Activated CD8-positive, alpha-beta T cell treated with anti-CD3 and anti-CD28 coated beads for 36 hours (primary cell): ENCODE data around the gene CST2. TPM values are rescaled to one million over a fixed set of nuclear protein-coding genes. Genes with fewer than 3 reads are reported as not detected.
"Not testable (repeated sequence)": the region's sequence is repeated elsewhere in the genome, so short reads cannot be mapped to it uniquely, and the experiment has no call there.

Experiments
- ATAC-seq: fragments of 200-7000 bp; cut with Tn5 transposase; one replicate; pipeline ENCODE4 v1.10.0; 2021; ENCODE audit warnings: mild to moderate bottlenecking, moderate library complexity
- CTCF ChIA-PET: fragments of 350-600 bp; sonication (Branson Sonifier 250); formaldehyde crosslinking; loops from one replicate; lab custom pipeline; 2021; ENCODE audit warnings: antibody characterized with exemption; lab: Charles Lee
- POLR2A ChIA-PET: fragments of 350-600 bp; sonication (Branson Sonifier 250); formaldehyde crosslinking; loops from one replicate; lab custom pipeline; 2021; ENCODE audit warnings: antibody characterized with exemption; lab: Charles Lee
- DNase-seq: peaks from one replicate; pipeline ENCODE4 v3.0.0-alpha.2; 2020
- H3K27ac Mint-ChIP-seq: one replicate; pipeline ENCODE4 v1.8.0; 2021; ENCODE audit warnings: mild to moderate bottlenecking, mixed read lengths
- H3K27me3 Mint-ChIP-seq: one replicate; pipeline ENCODE4 v1.8.0; 2021; ENCODE audit warnings: mixed read lengths
- H3K36me3 Mint-ChIP-seq: one replicate; pipeline ENCODE4 v1.8.0; 2021; ENCODE audit warnings: low read depth, mixed read lengths
- H3K4me1 Mint-ChIP-seq: one replicate; pipeline ENCODE4 v1.8.0; 2021; ENCODE audit warnings: low read depth, mixed read lengths
- H3K4me3 Mint-ChIP-seq: one replicate; pipeline ENCODE4 v1.8.0; 2021; ENCODE audit warnings: mild to moderate bottlenecking, moderate library complexity, mixed read lengths
- H3K9me3 Mint-ChIP-seq: one replicate; pipeline ENCODE4 v1.8.0; 2021; ENCODE audit warnings: mixed read lengths
- CTCF ChIP-seq: fragments of 200-600 bp; IDR thresholded peaks from one replicate; pipeline ENCODE4 v1.8.0; 2022; ENCODE audit warnings: antibody characterized with exemption, mild to moderate bottlenecking
- intact Hi-C: fragments of 100-400 bp; cut with micrococcal nuclease; formaldehyde crosslinking; loops from one replicate; pipeline ENCODE4 v1.10.0; 2022
- total RNA-seq, 2 experiments: library from RNA; stranded (reverse); gene quantifications; one replicate each; pipeline ENCODE4 v1.2.3, GENCODE V29; 2021

CST2 gene
- total RNA-seq, 2 experiments from 2014 or later = not detected

- no peak for TF ChIP-seq CTCF
- no peak overlapping the region for H3K4me3 Mint-ChIP-seq
- POLR2A ChIA-PET = no interaction called here
- ATAC-seq (no peak), DNase-seq (no peak)
- peaks cover 6% of the 10 kb centered on the region for H3K27me3 Mint-ChIP-seq
- no peaks in the 10 kb centered on the region for H3K36me3 Mint-ChIP-seq
- CTCF ChIA-PET = no interaction called here
- no peaks in the 10 kb centered on the region for H3K4me1 Mint-ChIP-seq
- H3K9me3 Mint-ChIP-seq = no peaks in the 10 kb centered on the region
- H3K27ac Mint-ChIP-seq = no peak overlapping the region
- intact Hi-C loops = no loop called here
These were observed 25.7 kb downstream of the CST2 start for GRCh38 chr20:23800865-23801264.

- intact Hi-C loops, H3K4me1 Mint-ChIP-seq, H3K4me3 Mint-ChIP-seq, H3K9me3 Mint-ChIP-seq, H3K27me3 Mint-ChIP-seq, POLR2A ChIA-PET, H3K36me3 Mint-ChIP-seq, H3K27ac Mint-ChIP-seq: not testable (repeated sequence)
- peak; percentile 43 for TF ChIP-seq CTCF
- peak; percentile 61 for DNase-seq
- peak; percentile 77 for ATAC-seq
- CTCF ChIA-PET = interaction anchor here (0.6 kb wide), 1 partner anchor 18 kb away, joined by 3 read pairs; no protein-coding TSS in a partner anchor
These were observed 27.2 kb downstream of the CST2 start for GRCh38 chr20:23799216-23799847.

DNA sequence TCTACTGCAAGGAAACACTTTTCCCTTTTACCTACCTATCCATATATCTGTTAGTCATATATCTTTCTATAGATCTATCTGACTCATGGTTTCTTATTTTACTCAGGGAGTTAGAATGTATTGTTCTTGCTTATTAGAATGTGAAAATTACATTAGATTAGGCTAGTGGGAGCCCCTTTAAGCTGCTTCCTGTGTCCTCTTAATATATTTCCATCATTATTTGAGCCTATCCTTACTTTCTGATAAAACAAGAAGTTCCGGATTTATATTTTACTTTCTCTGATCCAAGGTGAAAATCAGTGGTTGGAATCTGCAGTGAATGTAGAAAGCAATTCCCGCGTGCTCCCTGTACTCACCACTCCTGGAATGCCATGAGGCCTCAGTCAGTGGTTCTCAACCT is 31.0 kb downstream of the CST2 start:
- Mint-ChIP-seq H3K4me3 (no peak overlapping the region), H3K9me3 (no peaks in the 10 kb centered on the region), H3K27ac (no peak overlapping the region), H3K36me3 (no peaks in the 10 kb centered on the region), H3K27me3 (peaks cover 10% of the 10 kb centered on the region), H3K4me1 (no peaks in the 10 kb centered on the region)
- CTCF ChIA-PET = no interaction called here
- DNase-seq = no peak
- intact Hi-C loops = no loop called here
- POLR2A ChIA-PET = no interaction called here
- TF ChIP-seq CTCF = no peak
- no peak for ATAC-seq

DNA sequence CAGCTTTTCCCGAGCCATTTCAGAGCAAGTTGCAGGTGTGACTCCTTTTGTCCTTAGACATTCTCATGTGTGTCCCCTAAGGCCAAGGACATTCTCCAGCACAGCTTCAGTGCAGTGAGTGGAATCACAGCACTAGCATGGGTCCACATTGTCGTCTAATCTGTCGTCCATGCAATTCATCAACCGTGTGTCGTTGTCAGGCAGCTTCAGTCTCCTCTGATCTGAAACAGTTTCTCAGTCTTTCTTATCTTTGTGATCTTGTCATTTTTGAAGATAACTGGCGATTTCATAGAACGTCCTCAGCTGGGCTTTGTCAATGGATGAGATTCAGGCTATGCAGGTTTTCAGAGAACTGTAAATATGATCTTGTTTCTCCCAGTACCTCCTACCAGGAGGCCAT is 31.7 kb downstream of the CST2 start:
- H3K4me3 Mint-ChIP-seq = no peak overlapping the region

More for the DNA sequence above, 31.7 kb downstream of the CST2 start:
- no peak for TF ChIP-seq CTCF
- peaks cover 12% of the 10 kb centered on the region for H3K27me3 Mint-ChIP-seq
- no peak for ATAC-seq
- POLR2A ChIA-PET = interaction anchor here (0.5 kb wide), 1 partner anchor 12 kb away, joined by 3 read pairs; no protein-coding TSS in a partner anchor
- H3K27ac Mint-ChIP-seq = no peak overlapping the region
- CTCF ChIA-PET = no interaction called here
- no peaks in the 10 kb centered on the region for H3K4me1 Mint-ChIP-seq
- DNase-seq = no peak
- intact Hi-C loops = no loop called here
- no peaks in the 10 kb centered on the region for H3K9me3 Mint-ChIP-seq
- no peaks in the 10 kb centered on the region for H3K36me3 Mint-ChIP-seq
